GM08714 (cell line): ENCODE results near the gene FCAMR.
"Not testable (repeated sequence)": the region's sequence is repeated elsewhere in the genome, so short reads cannot be mapped to it uniquely, and the experiment has no call there.

Experiments
- H3K4me3 ChIP-seq: fragments of 200-500 bp; sonication (Bioruptor generic); 2 replicates; pipeline ENCODE4 v1.5.1; 2014; ENCODE audit warnings: mild to moderate bottlenecking, low read length, inconsistent platforms
- ZNF274 ChIP-seq: IDR thresholded peaks from 2 replicates; pipeline ENCODE4 v1.6.1; 2012; ENCODE audit warnings: mild to moderate bottlenecking, low read depth, low read length

Gene FCAMR

GRCh38 chr1:206939841-206940587 lies 30.2 kb downstream of the FCAMR start:
- H3K4me3 ChIP-seq = no peak overlapping the region
- TF ChIP-seq ZNF274 = no peak

GRCh38 chr1:206939131-206939530 lies 31.1 kb downstream of the FCAMR start:
- no peak overlapping the region for H3K4me3 ChIP-seq
- no peak for TF ChIP-seq ZNF274

GRCh38 chr1:206937425-206937824 lies 32.8 kb downstream of the FCAMR start:
- no peak overlapping the region for H3K4me3 ChIP-seq
- no peak for TF ChIP-seq ZNF274

- no peak overlapping the region for H3K4me3 ChIP-seq
- no peak for TF ChIP-seq ZNF274
Measured at GRCh38 chr1:206935491-206936067, 34.7 kb downstream of the FCAMR start.

GRCh38 chr1:206933333-206933945 lies 36.8 kb downstream of the FCAMR start:
- no peak for TF ChIP-seq ZNF274
- H3K4me3 ChIP-seq = no peak overlapping the region

- no peak overlapping the region for H3K4me3 ChIP-seq
- TF ChIP-seq ZNF274 = no peak
Measured at GRCh38 chr1:206932177-206932576, 38.1 kb downstream of the FCAMR start.

- TF ChIP-seq ZNF274 = no peak
- H3K4me3 ChIP-seq = no peak overlapping the region
Measured at GRCh38 chr1:206931709-206932108, 38.6 kb downstream of the FCAMR start.

GRCh38 chr1:206930210-206930798 lies 40.0 kb downstream of the FCAMR start:
- H3K4me3 ChIP-seq = peak overlapping the region; percentile 29; the same call in 1 of the 2 replicates
- TF ChIP-seq ZNF274 = no peak

GRCh38 chr1:206929524-206929923 lies 40.7 kb downstream of the FCAMR start:
- H3K4me3 ChIP-seq = peak overlapping the region; percentile 29; the same call in 1 of the 2 replicates
- no peak for TF ChIP-seq ZNF274

- TF ChIP-seq ZNF274 = no peak
- H3K4me3 ChIP-seq = no peak overlapping the region
Measured at GRCh38 chr1:206926286-206926685, 44.0 kb downstream of the FCAMR start.

- H3K4me3 ChIP-seq = no peak overlapping the region; the same call in 1 of the 2 replicates
- no peak for TF ChIP-seq ZNF274
Measured at GRCh38 chr1:206925106-206925736, 45.0 kb downstream of the FCAMR start.

- no peak overlapping the region; the same call in 1 of the 2 replicates for H3K4me3 ChIP-seq
- no peak for TF ChIP-seq ZNF274
Measured at GRCh38 chr1:206924592-206925105, 45.6 kb downstream of the FCAMR start.

- H3K4me3 ChIP-seq = not testable (repeated sequence)
Measured at GRCh38 chr1:206923961-206924557, 46.2 kb downstream of the FCAMR start.
